OCI-LY1 (cell line): ENCODE measurements around the gene VAMP5.

ENCODE experiments used
- H2AFZ ChIP-seq: fragments of 200-600 bp; sonication (generic), shearing (Covaris generic); 2 replicates; pipeline ENCODE4 v1.6.0; 2014; ENCODE audit warnings: antibody characterized with exemption, mild to moderate bottlenecking, low read length
- H3F3A ChIP-seq: fragments of 200-600 bp; sonication (generic), shearing (Covaris generic); 2 replicates; pipeline ENCODE4 v1.6.0; 2014; ENCODE audit warnings: mild to moderate bottlenecking, antibody characterized with exemption, low read length, moderate library complexity; ENCODE audit not compliant: insufficient read depth
- H3K27ac ChIP-seq: fragments of 200-600 bp; sonication (generic); 2 replicates; pipeline ENCODE4 v1.5.1; 2014; ENCODE audit warnings: low read length, mixed run types, mild to moderate bottlenecking, low read depth; ENCODE audit not compliant: poor library complexity, severe bottlenecking
- H3K27me3 ChIP-seq: fragments of 200-600 bp; sonication (generic); 2 replicates; pipeline ENCODE4 v1.6.0; 2014; ENCODE audit warnings: antibody characterized with exemption, mild to moderate bottlenecking, low read length, moderate library complexity; ENCODE audit not compliant: insufficient read depth
- H3K36me3 ChIP-seq: fragments of 200-600 bp; sonication (generic); 2 replicates; pipeline ENCODE4 v1.6.1; 2014; ENCODE audit warnings: mild to moderate bottlenecking, antibody characterized with exemption, low read length, moderate library complexity, mixed read lengths; ENCODE audit not compliant: insufficient read depth
- H3K4me1 ChIP-seq: fragments of 200-600 bp; sonication (generic); 2 replicates; pipeline ENCODE4 v1.5.1; 2014; ENCODE audit warnings: mild to moderate bottlenecking, low read length, moderate library complexity; ENCODE audit not compliant: insufficient read depth, severe bottlenecking
- H3K4me2 ChIP-seq: fragments of 200-600 bp; sonication (generic), shearing (Covaris generic); 2 replicates; pipeline ENCODE4 v1.6.1; 2014; ENCODE audit warnings: low read length
- H3K4me3 ChIP-seq: fragments of 200-600 bp; sonication (generic); 2 replicates; pipeline ENCODE4 v1.5.1; 2014; ENCODE audit warnings: low read length, low read depth, mild to moderate bottlenecking, mixed read lengths; ENCODE audit not compliant: poor library complexity, severe bottlenecking
- H3K79me2 ChIP-seq: fragments of 200-600 bp; shearing (Covaris generic); 2 replicates; pipeline ENCODE4 v1.6.1; 2016; ENCODE audit warnings: mixed run types, low read length, mixed read lengths; ENCODE audit not compliant: insufficient read depth
- H3K9ac ChIP-seq: fragments of 200-600 bp; sonication (generic), shearing (Covaris generic); 2 replicates; pipeline ENCODE4 v1.6.1; 2014; ENCODE audit warnings: mild to moderate bottlenecking, low read length, mixed read lengths
- H3K9me2 ChIP-seq: fragments of 200-600 bp; sonication (generic), shearing (Covaris generic); 2 replicates; pipeline ENCODE4 v1.6.1; 2014; ENCODE audit warnings: low read depth, mild to moderate bottlenecking, low read length, mixed read lengths
- H3K9me3 ChIP-seq: fragments of 200-600 bp; shearing (Covaris generic); 2 replicates; pipeline ENCODE4 v1.6.1; 2014; ENCODE audit warnings: low read length, mixed read lengths
- H4K20me1 ChIP-seq: fragments of 200-600 bp; sonication (generic), shearing (Covaris generic); 2 replicates; pipeline ENCODE4 v1.6.0; 2016; ENCODE audit warnings: mild to moderate bottlenecking, low read length; ENCODE audit not compliant: insufficient read depth
- EZH2 ChIP-seq: fragments of 200-600 bp; sonication (generic), shearing (Covaris generic); IDR thresholded peaks from 2 replicates; pipeline ENCODE4 v1.8.0; 2017; ENCODE audit warnings: borderline replicate concordance, mixed run types, mild to moderate bottlenecking, antibody characterized with exemption, low read length, moderate library complexity, mixed read lengths
- TF ChIP-seq, protein P1 (sequence below): fragments of 200-600 bp; sonication (generic), shearing (Covaris generic); IDR thresholded peaks from 2 replicates; pipeline ENCODE4 v1.5.1; 2017; ENCODE audit warnings: mild to moderate bottlenecking, antibody characterized with exemption, low read length, moderate library complexity, mixed read lengths

Gene VAMP5

DNA sequence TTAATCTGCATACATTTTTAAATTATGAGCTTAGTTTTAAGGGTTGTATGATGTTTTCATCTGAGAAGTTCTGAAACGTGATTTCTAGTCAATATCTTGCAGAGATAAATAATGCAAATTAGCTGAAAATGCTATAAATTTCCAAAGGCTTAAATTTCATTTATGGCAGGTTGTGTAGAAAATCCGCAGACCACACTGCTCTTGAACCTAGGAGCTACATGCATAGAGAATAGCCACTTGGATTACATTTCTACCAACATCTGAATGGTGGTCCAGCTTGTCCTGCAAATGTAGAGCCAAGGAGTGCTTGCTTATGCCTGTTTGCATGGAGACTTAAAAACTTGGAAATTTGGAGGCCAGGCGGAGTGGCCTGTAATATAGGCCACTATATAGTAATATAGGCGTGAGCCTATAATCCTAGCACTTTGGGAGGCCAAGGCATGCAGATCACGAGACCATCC is 38.4 kb upstream of the VAMP5 start:
- Histone ChIP-seq H2AFZ (no peak overlapping the region), H3K36me3 (peaks cover 80% of the 10 kb centered on the region), H3K27ac (peak overlapping the region; percentile 22), H3K9ac (no peak overlapping the region), H3K9me2 (no peaks in the 10 kb centered on the region), H3K4me2 (no peak overlapping the region), H3K9me3 (no peaks in the 10 kb centered on the region), H3K79me2 (peaks cover 8% of the 10 kb centered on the region), H3K4me3 (no peak overlapping the region), H3K27me3 (no peaks in the 10 kb centered on the region), H4K20me1 (no peaks in the 10 kb centered on the region), H3K4me1 (peaks cover 13% of the 10 kb centered on the region), H3F3A (peaks cover 26% of the 10 kb centered on the region)
- TF ChIP-seq, protein P1, sequence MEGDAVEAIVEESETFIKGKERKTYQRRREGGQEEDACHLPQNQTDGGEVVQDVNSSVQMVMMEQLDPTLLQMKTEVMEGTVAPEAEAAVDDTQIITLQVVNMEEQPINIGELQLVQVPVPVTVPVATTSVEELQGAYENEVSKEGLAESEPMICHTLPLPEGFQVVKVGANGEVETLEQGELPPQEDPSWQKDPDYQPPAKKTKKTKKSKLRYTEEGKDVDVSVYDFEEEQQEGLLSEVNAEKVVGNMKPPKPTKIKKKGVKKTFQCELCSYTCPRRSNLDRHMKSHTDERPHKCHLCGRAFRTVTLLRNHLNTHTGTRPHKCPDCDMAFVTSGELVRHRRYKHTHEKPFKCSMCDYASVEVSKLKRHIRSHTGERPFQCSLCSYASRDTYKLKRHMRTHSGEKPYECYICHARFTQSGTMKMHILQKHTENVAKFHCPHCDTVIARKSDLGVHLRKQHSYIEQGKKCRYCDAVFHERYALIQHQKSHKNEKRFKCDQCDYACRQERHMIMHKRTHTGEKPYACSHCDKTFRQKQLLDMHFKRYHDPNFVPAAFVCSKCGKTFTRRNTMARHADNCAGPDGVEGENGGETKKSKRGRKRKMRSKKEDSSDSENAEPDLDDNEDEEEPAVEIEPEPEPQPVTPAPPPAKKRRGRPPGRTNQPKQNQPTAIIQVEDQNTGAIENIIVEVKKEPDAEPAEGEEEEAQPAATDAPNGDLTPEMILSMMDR = no peak
- TF ChIP-seq EZH2 = no peak

DNA sequence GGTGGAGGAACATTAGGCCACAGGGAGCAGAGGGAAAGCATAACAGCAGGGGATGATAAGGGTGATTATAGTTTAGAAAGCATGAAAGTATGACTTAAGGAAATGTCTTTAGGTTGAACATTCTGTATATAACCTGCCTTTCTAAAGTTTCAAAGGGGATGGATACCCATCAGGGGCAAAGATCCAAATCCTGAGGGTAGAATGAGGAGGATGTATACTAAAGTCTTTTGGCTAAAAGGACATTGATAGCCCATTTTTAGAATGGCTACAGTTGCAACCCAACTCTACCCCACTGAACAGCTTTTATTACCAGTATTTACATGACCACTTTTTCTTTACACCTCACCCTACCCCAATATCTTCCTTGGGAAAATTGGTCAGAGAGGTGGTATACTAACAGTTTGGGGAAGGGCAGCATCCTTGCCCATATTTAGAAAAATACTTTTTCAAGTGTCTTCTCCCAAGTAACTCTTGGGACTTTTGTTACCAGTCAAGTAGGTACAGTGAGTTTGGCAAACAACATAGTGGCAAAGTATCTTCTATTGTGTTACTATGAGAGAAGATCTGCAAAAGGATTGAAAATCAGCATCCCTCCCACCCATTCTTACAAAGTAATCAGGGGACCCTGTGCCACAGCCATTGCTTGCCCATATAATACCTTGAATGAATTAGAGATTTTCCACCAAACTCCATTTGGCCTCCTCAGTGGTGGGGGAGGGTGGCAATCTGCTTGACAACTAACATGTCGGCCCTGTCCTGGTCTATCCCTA is 37.0 kb upstream of the VAMP5 start:
- no peak overlapping the region for H3K9ac ChIP-seq

DNA sequence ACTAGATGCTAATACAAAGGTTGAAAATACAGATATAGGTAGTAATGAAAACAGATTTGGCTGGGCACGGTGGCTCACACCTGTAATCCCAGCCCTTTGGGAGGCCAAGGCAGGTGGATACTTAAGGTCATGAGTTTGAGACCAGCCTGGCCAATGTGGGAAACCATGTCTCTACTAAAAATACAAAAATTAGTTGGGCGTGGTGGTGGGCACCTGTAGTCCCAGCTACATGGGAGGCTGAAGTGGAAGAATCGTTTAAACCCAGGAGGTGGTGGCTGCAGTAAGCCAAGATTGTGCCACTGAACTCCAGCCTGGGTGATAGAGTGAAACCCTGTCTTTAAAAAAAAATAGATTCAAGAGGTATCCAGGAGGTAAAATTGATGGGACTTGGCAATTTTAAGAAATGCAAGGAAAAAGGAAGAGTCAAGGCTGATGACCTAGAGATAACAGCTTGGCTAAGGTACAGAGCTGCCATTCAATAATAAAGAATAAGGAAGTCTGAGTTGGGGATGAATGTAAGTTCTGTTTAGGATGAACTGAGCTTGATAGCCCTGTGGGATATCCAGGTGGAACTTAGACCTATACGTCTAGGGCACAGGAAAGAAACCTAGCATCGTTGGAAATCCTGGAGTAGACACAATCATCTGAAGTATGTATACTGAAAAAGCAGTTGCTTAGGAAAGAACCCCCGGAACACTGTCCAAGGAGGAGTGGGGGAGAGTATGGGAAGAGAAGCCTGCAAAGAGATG is 36.2 kb upstream of the VAMP5 start:
- H2AFZ ChIP-seq = no peak overlapping the region
- H3F3A ChIP-seq = peaks cover 18% of the 10 kb centered on the region
- H3K4me1 ChIP-seq = no peaks in the 10 kb centered on the region
- no peak overlapping the region for H3K4me2 ChIP-seq
- H3K9me2 ChIP-seq = no peaks in the 10 kb centered on the region
- H3K36me3 ChIP-seq = peaks cover 76% of the 10 kb centered on the region
- no peak overlapping the region for H3K9ac ChIP-seq
- TF ChIP-seq, protein P1 = no peak
- no peak for TF ChIP-seq EZH2
- H3K4me3 ChIP-seq = no peak overlapping the region
- H3K27ac ChIP-seq = no peak overlapping the region
- H3K9me3 ChIP-seq = no peaks in the 10 kb centered on the region
- no peaks in the 10 kb centered on the region for H4K20me1 ChIP-seq
- H3K79me2 ChIP-seq = no peaks in the 10 kb centered on the region
- H3K27me3 ChIP-seq = no peaks in the 10 kb centered on the region

More for the DNA sequence above, 37.0 kb upstream of the VAMP5 start:
- Histone ChIP-seq H3F3A (peaks cover 19% of the 10 kb centered on the region), H3K4me1 (no peaks in the 10 kb centered on the region), H3K27ac (peak overlapping the region; percentile 22), H2AFZ (no peak overlapping the region), H3K36me3 (peaks cover 77% of the 10 kb centered on the region), H3K4me3 (no peak overlapping the region), H3K4me2 (no peak overlapping the region), H3K9me2 (no peaks in the 10 kb centered on the region), H3K79me2 (no peaks in the 10 kb centered on the region), H3K27me3 (no peaks in the 10 kb centered on the region), H3K9me3 (no peaks in the 10 kb centered on the region), H4K20me1 (no peaks in the 10 kb centered on the region)
- no peak for TF ChIP-seq EZH2
- TF ChIP-seq, protein P1 = no peak
